Prostate gland (tissue), 2 donors: ENCODE results near the gene ZNF804B. TPM values are rescaled to one million over a fixed set of nuclear protein-coding genes. Genes with fewer than 3 reads are reported as not detected.

Source experiments
- DNase-seq: peaks from one replicate; pipeline ENCODE4 v3.0.0-alpha.2; 2019; ENCODE audit warnings: low spot score
- H3K27ac ChIP-seq, 2 donors: fragments of 200-600 bp; sonication (generic); 2 replicates each; pipeline ENCODE4 v1.5.1; 2017 to 2019
- H3K27me3 ChIP-seq: fragments of 200-600 bp; sonication (generic); replicated peaks from 2 replicates; pipeline ENCODE4 v1.5.1; 2019; ENCODE audit not compliant: insufficient read depth
- H3K36me3 ChIP-seq, 2 donors: fragments of 200-600 bp; sonication (generic); 1 replicate in 1 of 2; 2 replicates in 1 of 2; pipeline versions ENCODE4 v1.5.1 to v1.8.1; 2017 to 2019
- H3K4me1 ChIP-seq: fragments of 200-600 bp; sonication (generic); replicated peaks from 2 replicates; pipeline ENCODE4 v1.5.1; 2019
- H3K4me3 ChIP-seq, 2 donors: fragments of 200-600 bp; sonication (generic); 2 replicates each; pipeline ENCODE4 v1.5.1; 2017 to 2019
- H3K9me3 ChIP-seq: fragments of 200-600 bp; sonication (generic); 2 replicates; pipeline ENCODE4 v1.5.1; 2017
- CTCF ChIP-seq, 4 experiments: fragments of 200-600 bp in 2 of 4; fragments of 450-650 bp in 2 of 4; sonication (generic) in 2 of 4; IDR thresholded peaks; 1 replicate in 3 of 4; 2 replicates in 1 of 4; pipeline ENCODE4 v1.5.1; 2016 to 2019; ENCODE audit warnings: antibody characterized with exemption in 4 of 4, mild to moderate bottlenecking in 2 of 4, moderate library complexity in 2 of 4
- POLR2A ChIP-seq: fragments of 450-650 bp; IDR thresholded peaks from one replicate; pipeline ENCODE4 v1.6.1; 2016; ENCODE audit warnings: antibody characterized with exemption, mild to moderate bottlenecking
- POLR2AphosphoS5 ChIP-seq: sonication (generic); formaldehyde crosslinking; IDR thresholded peaks from one replicate; pipeline ENCODE4 v1.6.1; 2017; ENCODE audit warnings: antibody characterized with exemption
- WGBS: methylation state at CpG from one replicate; pipeline ENCODE4 v1.1.5; 2018; 5-methylcytosine and 5-hydroxymethylcytosine counted together
- intact Hi-C: fragments of 100-400 bp; cut with DNase I; formaldehyde crosslinking; loops from one replicate; pipeline ENCODE4 v1.14.2; 2022
- total RNA-seq, 2 donors: library from RNA; depleted of rRNA; stranded (reverse); fragments of >200 nt; gene quantifications; one replicate each; pipeline ENCODE4 v1.1.0, GENCODE V29; 2016

ZNF804B gene
- total RNA-seq, 2 donors from 2014 or later: 0.05 TPM; not detected in 1

GRCh38 chr7:88942815-88943501 is 183.5 kb downstream of the ZNF804B start:
- Histone ChIP-seq H3K36me3 (no peaks in the 10 kb centered on the region), H3K27me3 (no peaks in the 10 kb centered on the region), H3K4me1 (no peaks in the 10 kb centered on the region), H3K9me3 (no peaks in the 10 kb centered on the region), H3K27ac (no peak overlapping the region), H3K4me3 (no peak overlapping the region)
- TF ChIP-seq POLR2A (no peak), POLR2AphosphoS5 (no peak), CTCF (IDR thresholded peaks at IDR 0.05) (no peak)
- intact Hi-C loops: no loop called here
- WGBS: 75% methylated on average over 2 of the region's 2 CpGs
- DNase-seq: no peak

GRCh38 chr7:88951826-88952225 is 192.3 kb downstream of the ZNF804B start:
- DNase-seq: no peak
- TF ChIP-seq POLR2AphosphoS5 (no peak), POLR2A (no peak), CTCF (IDR thresholded peaks at IDR 0.05) (no peak)
- Histone ChIP-seq H3K27ac (no peak overlapping the region), H3K4me1 (no peaks in the 10 kb centered on the region), H3K9me3 (no peaks in the 10 kb centered on the region), H3K4me3 (no peak overlapping the region), H3K27me3 (no peaks in the 10 kb centered on the region), H3K36me3 (no peaks in the 10 kb centered on the region)
- WGBS: 89% methylated on average over 1 of the region's 1 CpG
- intact Hi-C loops: no loop called here

- Histone ChIP-seq H3K4me1 (no peaks in the 10 kb centered on the region), H3K9me3 (no peaks in the 10 kb centered on the region), H3K27ac (no peak overlapping the region), H3K36me3 (no peaks in the 10 kb centered on the region), H3K27me3 (no peaks in the 10 kb centered on the region), H3K4me3 (no peak overlapping the region)
- no peak for DNase-seq
- TF ChIP-seq POLR2AphosphoS5 (no peak), CTCF (IDR thresholded peaks at IDR 0.05) (no peak), POLR2A (no peak)
- intact Hi-C loops: no loop called here
Observed at GRCh38 chr7:88964418-88964817, 204.9 kb downstream of the ZNF804B start.

- H3K27ac ChIP-seq: no peak overlapping the region
- DNase-seq: no peak
- intact Hi-C loops: no loop called here
- H3K4me3 ChIP-seq: no peak overlapping the region
- no peak for TF ChIP-seq POLR2A
- no peak for TF ChIP-seq CTCF (IDR thresholded peaks at IDR 0.05)
- no peak for TF ChIP-seq POLR2AphosphoS5
- no peaks in the 10 kb centered on the region for H3K27me3 ChIP-seq
- no peaks in the 10 kb centered on the region for H3K36me3 ChIP-seq
- no peaks in the 10 kb centered on the region for H3K4me1 ChIP-seq
- WGBS: 84% methylated on average over 4 of the region's 4 CpGs
- no peaks in the 10 kb centered on the region for H3K9me3 ChIP-seq
Observed at GRCh38 chr7:88965371-88965770, 205.9 kb downstream of the ZNF804B start.

- Histone ChIP-seq H3K36me3 (no peaks in the 10 kb centered on the region), H3K4me3 (no peak overlapping the region), H3K9me3 (no peaks in the 10 kb centered on the region), H3K27ac (no peak overlapping the region), H3K4me1 (no peaks in the 10 kb centered on the region), H3K27me3 (no peaks in the 10 kb centered on the region)
- TF ChIP-seq POLR2AphosphoS5: no peak
- TF ChIP-seq POLR2A: no peak
- no peak for TF ChIP-seq CTCF (IDR thresholded peaks at IDR 0.05)
- no peak for DNase-seq
- 75% methylated on average over 4 of the region's 4 CpGs for WGBS
- intact Hi-C loops: no loop called here
Observed at GRCh38 chr7:88967432-88967831, 207.9 kb downstream of the ZNF804B start.
